H1 (cell line): Measurements from ENCODE around the gene AGBL1. TPM values are rescaled to one million over a fixed set of nuclear protein-coding genes. Genes with fewer than 3 reads are reported as not detected.

Experiments
- CTCF ChIA-PET: fragments of 300-600 bp; sonication (Branson Sonifier 250); formaldehyde crosslinking; loops from one replicate; lab custom pipeline; 2021; ENCODE audit not compliant: partially characterized antibody; lab: Charles Lee
- POLR2A ChIA-PET: fragments of 300-600 bp; sonication (Branson Sonifier 250); formaldehyde crosslinking; loops from one replicate; lab custom pipeline; 2021; ENCODE audit warnings: inconsistent platforms; ENCODE audit not compliant: partially characterized antibody; lab: Charles Lee
- DNase-seq, 2 experiments: peaks; one replicate each; pipeline versions ENCODE4 v3.0.0 to v3.0.0-alpha.2; 2010 to 2022; ENCODE audit warnings: low spot score in 2 of 2, low read depth in 1 of 2, mixed read lengths in 1 of 2
- FAIRE-seq: peaks from 2 replicates; lab custom pipeline; 2011; peaks lifted over from hg19 to GRCh38; lab: Jason Lieb, UNC
- H2AFZ ChIP-seq: 2 replicates; pipeline ENCODE4 v1.8.1; 2012; ENCODE audit warnings: low read length, inconsistent platforms
- H2AK5ac ChIP-seq: 2 replicates; pipeline ENCODE4 v1.6.1; 2013; ENCODE audit warnings: low read depth, low read length
- H2BK120ac ChIP-seq: replicated peaks from 2 replicates; pipeline ENCODE3; 2013; ENCODE audit warnings: low read depth, low read length, inconsistent platforms
- H2BK12ac ChIP-seq: 2 replicates; pipeline ENCODE4 v1.6.1; 2013; ENCODE audit warnings: low read depth, low read length
- H2BK15ac ChIP-seq: 2 replicates; pipeline ENCODE4 v1.6.1; 2013; ENCODE audit warnings: low read length
- H2BK20ac ChIP-seq: 2 replicates; pipeline ENCODE4 v1.6.1; 2013; ENCODE audit warnings: low read length
- H2BK5ac ChIP-seq: 2 replicates; pipeline ENCODE4 v1.6.1; 2013; ENCODE audit warnings: low read depth, low read length
- H3K14ac ChIP-seq: 2 replicates; pipeline ENCODE4 v1.6.1; 2013; ENCODE audit warnings: inconsistent platforms; ENCODE audit not compliant: insufficient read length
- H3K18ac ChIP-seq: 2 replicates; pipeline ENCODE4 v1.6.1; 2013; ENCODE audit warnings: low read length; ENCODE audit errors: extremely low read depth
- H3K23ac ChIP-seq: 2 replicates; pipeline ENCODE4 v1.6.1; 2013; ENCODE audit warnings: inconsistent platforms; ENCODE audit not compliant: insufficient read length
- H3K23me2 ChIP-seq: 2 replicates; pipeline ENCODE4 v1.6.1; 2013; ENCODE audit warnings: low read depth, low read length
- H3K27ac ChIP-seq: 2 replicates; pipeline ENCODE4 v1.6.1; 2011; ENCODE audit warnings: low read depth, low read length, inconsistent platforms
- H3K27me3 ChIP-seq, 4 experiments: replicated peaks in 1 of 4; 1 replicate in 1 of 4; 2 replicates in 3 of 4; pipeline versions ENCODE4 v1.6.1 to v1.8.1; 2011 to 2013; ENCODE audit warnings: low read length in 3 of 4, mild to moderate bottlenecking in 3 of 4, inconsistent platforms in 2 of 4, mixed read lengths in 2 of 4, moderate library complexity in 1 of 4; ENCODE audit not compliant: control insufficient read depth in 3 of 4, insufficient read depth in 3 of 4; ENCODE audit errors: extremely low read depth in 1 of 4
- H3K36me3 ChIP-seq, 4 experiments: 2 replicates each; pipeline versions ENCODE4 v1.6.1 to v1.8.1; 2011 to 2013; ENCODE audit warnings: mild to moderate bottlenecking in 4 of 4, low read length in 3 of 4, moderate library complexity in 2 of 4, control low read depth in 1 of 4, inconsistent platforms in 1 of 4; ENCODE audit not compliant: insufficient read depth in 4 of 4, control insufficient read depth in 2 of 4
- H3K4ac ChIP-seq: replicated peaks from 2 replicates; pipeline ENCODE3; 2013; ENCODE audit warnings: low read length, low read depth, mixed read lengths, inconsistent platforms; ENCODE audit not compliant: insufficient read length
- H3K4me1 ChIP-seq, 4 experiments: replicated peaks in 1 of 4; 1 replicate in 1 of 4; 2 replicates in 3 of 4; pipeline versions ENCODE4 v1.6.1 to v1.8.1; 2011 to 2013; ENCODE audit warnings: low read length in 3 of 4, inconsistent platforms in 2 of 4, mixed read lengths in 1 of 4; ENCODE audit not compliant: insufficient read depth in 4 of 4, control insufficient read depth in 3 of 4
- H3K4me2 ChIP-seq, 2 experiments: 2 replicates each; pipeline versions ENCODE4 v1.6.1 to v1.8.1; 2011 to 2013; ENCODE audit warnings: low read depth in 2 of 2, low read length in 2 of 2, control low read depth in 1 of 2, inconsistent platforms in 1 of 2, mild to moderate bottlenecking in 1 of 2; ENCODE audit not compliant: insufficient read depth in 1 of 2
- H3K4me3 ChIP-seq, 4 experiments: fragments of 200-600, 300-600 bp in 1 of 4; sonication (generic), shearing (Covaris generic), sonication (Bioruptor Twin) in 1 of 4; 2 replicates each; pipeline versions ENCODE4 v1.5.1 to v1.8.1; 2011 to 2016; ENCODE audit warnings: low read length in 4 of 4, low read depth in 3 of 4, control low read depth in 2 of 4, inconsistent platforms in 2 of 4, mild to moderate bottlenecking in 2 of 4, mixed read lengths in 1 of 4, moderate library complexity in 1 of 4; ENCODE audit not compliant: insufficient read depth in 2 of 4; ENCODE audit errors: extremely low read depth in 1 of 4
- H3K56ac ChIP-seq: replicated peaks from 2 replicates; pipeline ENCODE3; 2013; ENCODE audit warnings: low read depth, mild to moderate bottlenecking, mixed read lengths, low read length, inconsistent platforms; ENCODE audit not compliant: insufficient read length
- H3K79me1 ChIP-seq: 2 replicates; pipeline ENCODE4 v1.6.1; 2013; ENCODE audit warnings: low read depth, low read length, control low read depth
- H3K79me2 ChIP-seq, 2 experiments: 2 replicates each; pipeline versions ENCODE4 v1.6.1 to v1.8.1; 2012 to 2013; ENCODE audit warnings: low read length in 2 of 2, mild to moderate bottlenecking in 2 of 2, inconsistent platforms in 1 of 2; ENCODE audit not compliant: insufficient read depth in 2 of 2, control insufficient read depth in 1 of 2
- H3K9ac ChIP-seq, 4 experiments: replicated peaks in 1 of 4; 1 replicate in 1 of 4; 2 replicates in 3 of 4; pipeline versions ENCODE4 v1.6.1 to v1.8.1; 2011 to 2013; ENCODE audit warnings: low read depth in 3 of 4, low read length in 3 of 4, control low read depth in 2 of 4, mild to moderate bottlenecking in 2 of 4, moderate library complexity in 2 of 4, inconsistent platforms in 1 of 4; ENCODE audit errors: extremely low read depth in 1 of 4
- H3K9me3 ChIP-seq, 2 experiments: 2 replicates each; pipeline versions ENCODE4 v1.6.1 to v1.8.1; 2012 to 2013; ENCODE audit warnings: mild to moderate bottlenecking in 2 of 2, moderate library complexity in 2 of 2, control low read depth in 1 of 2, inconsistent platforms in 1 of 2, low read depth in 1 of 2, low read length in 1 of 2, mixed read lengths in 1 of 2; ENCODE audit not compliant: insufficient read depth in 2 of 2
- H4K20me1 ChIP-seq, 2 experiments: replicated peaks in 1 of 2; 2 replicates each; pipeline versions ENCODE3 to v1.8.1; 2011 to 2013; ENCODE audit warnings: inconsistent platforms in 2 of 2, low read length in 2 of 2, mild to moderate bottlenecking in 1 of 2; ENCODE audit not compliant: insufficient read depth in 2 of 2, control insufficient read depth in 1 of 2
- H4K5ac ChIP-seq: 2 replicates; pipeline ENCODE4 v1.6.1; 2013; ENCODE audit warnings: low read length, low read depth, mixed read lengths, inconsistent platforms; ENCODE audit not compliant: insufficient read length
- H4K8ac ChIP-seq: 2 replicates; pipeline ENCODE4 v1.8.0; 2013; ENCODE audit warnings: mild to moderate bottlenecking, moderate library complexity, low read length, inconsistent platforms; ENCODE audit not compliant: insufficient read depth; ENCODE audit errors: extremely low read depth
- H4K91ac ChIP-seq: replicated peaks from 2 replicates; pipeline ENCODE3; 2013; ENCODE audit warnings: low read length, mixed read lengths, inconsistent platforms; ENCODE audit not compliant: insufficient read length
- BACH1 ChIP-seq: IDR thresholded peaks from 2 replicates; pipeline ENCODE4 v1.6.1; 2012; ENCODE audit warnings: low read length, improper control_type of control experiment
- CREB1 ChIP-seq: IDR thresholded peaks from 2 replicates; pipeline ENCODE4 v1.6.1; 2012; ENCODE audit warnings: inconsistent platforms
- FOSL1 ChIP-seq: IDR thresholded peaks from 2 replicates; pipeline ENCODE4 v1.6.1; 2011; ENCODE audit warnings: mild to moderate bottlenecking, low read depth, low read length, moderate library complexity; ENCODE audit not compliant: insufficient read depth
- KDM4A ChIP-seq: IDR thresholded peaks from one replicate; pipeline ENCODE4 v1.7.1; 2012; ENCODE audit warnings: low read depth, mild to moderate bottlenecking, moderate library complexity, low read length, inconsistent platforms; ENCODE audit not compliant: severe bottlenecking
- MAX ChIP-seq: IDR thresholded peaks from 2 replicates; pipeline ENCODE4 v1.6.1; 2012; ENCODE audit warnings: inconsistent platforms
- NRF1 ChIP-seq: IDR thresholded peaks from 2 replicates; pipeline ENCODE4 v1.6.1; 2011; ENCODE audit warnings: mild to moderate bottlenecking, low read depth, low read length, improper control_type of control experiment
- POLR2AphosphoS5 ChIP-seq: IDR thresholded peaks from 2 replicates; pipeline ENCODE4 v1.6.1; 2011; ENCODE audit warnings: low read depth, low read length
- WGBS, 2 experiments: shearing (Covaris generic) in 1 of 2; methylation state at CpG; one replicate each; pipeline versions ENCODE4 v1.1.6 to v1.1.7; 2013 to 2015; ENCODE audit warnings: low lambda C conversion rate in 2 of 2, mixed read lengths in 2 of 2, inconsistent platforms in 1 of 2, low coverage in 1 of 2, missing lambda C conversion rate in 1 of 2; ENCODE audit not compliant: insufficient replicate concordance in 2 of 2, insufficient coverage in 1 of 2, insufficient read length in 1 of 2; ENCODE audit errors: extremely low coverage in 1 of 2, missing lambda C conversion rate in 1 of 2; 5-methylcytosine and 5-hydroxymethylcytosine counted together
- polyA plus RNA-seq, 7 experiments: library from polyadenylated mRNA; depleted of rRNA in 3 of 7; stranded (reverse) in 5 of 7; unstranded in 2 of 7; fragments of >200 nt in 5 of 7; fragments of 200-250 nt in 2 of 7; gene quantifications; 1 replicate in 5 of 7; 2 replicates in 1 of 7; 4 replicates in 1 of 7; pipeline versions ENCODE4 v1.2.1 to v1.2.3, GENCODE V29; 2011 to 2013; ENCODE audit warnings: missing spikeins in 2 of 7, mixed read lengths in 2 of 7
- total RNA-seq: library from RNA; stranded (reverse); fragmentation: NEBNext Ultra II Directional; extraction: Animal tissue kit (Norgen Biotek cat#: 25700); gene quantifications from 2 replicates; pipeline ENCODE4 v1.2.1, GENCODE V29; 2021

The AGBL1 gene
- total and polyA plus RNA-seq, 2 of the 8 experiments (the other 6 are each of a cell fraction or from before 2014, with no cell fraction given), result not detected

DNA sequence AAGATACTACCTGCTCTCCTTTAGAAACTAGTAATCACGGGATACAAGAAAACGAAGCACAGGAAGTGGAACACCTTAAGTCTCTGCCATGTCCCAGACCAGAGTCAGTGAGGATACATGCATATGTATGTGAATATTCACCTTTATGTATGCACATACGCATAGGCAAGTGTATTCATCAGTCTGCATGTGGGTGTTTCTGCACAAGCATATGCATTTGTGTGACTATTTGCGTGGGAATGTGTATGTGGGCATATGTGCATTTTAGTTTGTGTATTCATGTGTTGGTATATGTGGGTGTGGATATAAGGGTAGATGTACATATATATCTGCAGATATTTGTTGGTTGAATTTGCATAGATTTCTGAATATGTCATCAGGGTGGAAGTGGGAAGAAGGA lies 889.7 kb downstream of the AGBL1 start:
- Histone ChIP-seq H4K20me1 (no peaks in the 10 kb centered on the region), H3K36me3 (no peaks in the 10 kb centered on the region), H4K5ac (no peak overlapping the region), H2BK15ac (no peak overlapping the region), H3K27ac (no peak overlapping the region), H3K23ac (no peak overlapping the region), H3K4me3 (no peak overlapping the region), H2AFZ (no peak overlapping the region), H3K9me3 (no peaks in the 10 kb centered on the region), H3K4ac (no peak overlapping the region), H4K91ac (no peak overlapping the region), H2BK12ac (no peak overlapping the region), H4K8ac (no peak overlapping the region), H3K79me1 (no peaks in the 10 kb centered on the region), H2AK5ac (no peak overlapping the region), H3K27me3 (no peaks in the 10 kb centered on the region), H2BK120ac (no peak overlapping the region), H3K23me2 (no peaks in the 10 kb centered on the region), H3K14ac (no peak overlapping the region), H3K18ac (no peak overlapping the region), H3K4me2 (no peak overlapping the region), H3K9ac (no peak overlapping the region), H3K4me1 (peaks cover 0 to 2% (median 1%) of the 10 kb centered on the region in 4 experiments; a peak in 1 of 7 replicates), H3K79me2 (no peaks in the 10 kb centered on the region), H2BK20ac (no peak overlapping the region), H2BK5ac (no peak overlapping the region), H3K56ac (no peak overlapping the region)
- ChIA-PET CTCF (no interaction called here), POLR2A (no interaction called here)
- DNase-seq, result no peak
- WGBS, 2 experiments, result 93% methylated on average over 4 of the region's 4 CpGs; no CpG with 5 or more reads in 1 of the 2 experiments
- TF ChIP-seq BACH1, result no peak
- no peak for TF ChIP-seq MAX
- no peak for TF ChIP-seq NRF1
- no peak for TF ChIP-seq CREB1
- TF ChIP-seq KDM4A, result no peak
- TF ChIP-seq FOSL1, result no peak
- no peak for TF ChIP-seq POLR2AphosphoS5
- FAIRE-seq, result no peak
